ENCODE data around the gene MRPL54.
A peak's percentile ranks its signal among the peaks of the same experiment; 100 is the strongest.
"Not testable (repeated sequence)": the region's sequence is repeated elsewhere in the genome, so short reads cannot be mapped to it uniquely, and the experiment has no call there.

Gene MRPL54

DNA sequence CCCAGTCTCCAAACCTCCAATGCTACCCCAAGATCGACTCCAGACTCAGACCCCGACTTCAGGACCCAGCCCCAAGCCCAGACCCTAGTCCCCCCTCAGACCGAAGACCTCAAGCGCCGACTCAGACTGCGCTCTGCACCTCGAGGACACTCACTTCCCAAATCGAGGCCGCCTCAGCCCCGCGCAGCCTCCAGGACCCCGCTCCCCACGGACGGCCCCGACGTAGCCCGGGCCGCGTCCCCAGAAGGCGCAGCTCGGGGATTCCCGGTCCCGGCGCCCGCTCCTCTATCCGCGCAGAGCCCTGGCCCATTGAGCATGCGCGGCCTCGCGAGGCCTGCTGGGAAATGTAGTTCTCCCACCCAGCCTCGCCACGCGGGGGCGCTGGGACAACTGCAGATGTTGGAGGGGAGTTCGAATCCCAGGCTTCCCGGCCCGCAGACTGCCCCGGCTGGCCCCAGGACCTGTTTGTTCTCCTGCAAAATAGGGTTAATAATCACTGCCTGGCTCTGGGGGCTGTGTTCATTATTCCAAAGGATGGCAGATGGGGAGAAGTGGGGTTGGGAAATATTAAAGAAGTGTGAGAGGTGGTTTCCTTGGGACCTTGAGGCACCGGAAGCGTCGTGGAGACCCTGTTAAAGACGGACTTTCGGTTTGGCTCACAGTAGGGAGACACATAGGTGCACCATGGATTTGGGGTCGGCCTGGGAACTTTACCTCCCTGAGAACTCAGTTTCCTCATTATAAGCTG lies 926 bp upstream of the MRPL54 start, which contains the start of gene APBA3:
Gene APBA3, minus strand, starts transcription at position 311 of the 748 bp plus-strand sequence. CDS start 1,428 bp downstream, outside the sequence.
- peak; percentile 90 for DNase-seq (ENCODE audit: low read depth)
- TF ChIP-seq, protein P1, sequence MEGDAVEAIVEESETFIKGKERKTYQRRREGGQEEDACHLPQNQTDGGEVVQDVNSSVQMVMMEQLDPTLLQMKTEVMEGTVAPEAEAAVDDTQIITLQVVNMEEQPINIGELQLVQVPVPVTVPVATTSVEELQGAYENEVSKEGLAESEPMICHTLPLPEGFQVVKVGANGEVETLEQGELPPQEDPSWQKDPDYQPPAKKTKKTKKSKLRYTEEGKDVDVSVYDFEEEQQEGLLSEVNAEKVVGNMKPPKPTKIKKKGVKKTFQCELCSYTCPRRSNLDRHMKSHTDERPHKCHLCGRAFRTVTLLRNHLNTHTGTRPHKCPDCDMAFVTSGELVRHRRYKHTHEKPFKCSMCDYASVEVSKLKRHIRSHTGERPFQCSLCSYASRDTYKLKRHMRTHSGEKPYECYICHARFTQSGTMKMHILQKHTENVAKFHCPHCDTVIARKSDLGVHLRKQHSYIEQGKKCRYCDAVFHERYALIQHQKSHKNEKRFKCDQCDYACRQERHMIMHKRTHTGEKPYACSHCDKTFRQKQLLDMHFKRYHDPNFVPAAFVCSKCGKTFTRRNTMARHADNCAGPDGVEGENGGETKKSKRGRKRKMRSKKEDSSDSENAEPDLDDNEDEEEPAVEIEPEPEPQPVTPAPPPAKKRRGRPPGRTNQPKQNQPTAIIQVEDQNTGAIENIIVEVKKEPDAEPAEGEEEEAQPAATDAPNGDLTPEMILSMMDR (IDR thresholded peaks at IDR 0.05; ENCODE audit: low read length, missing control alignments), result peak; percentile 50
- H3K4me3 ChIP-seq (replicated peaks; ENCODE audit: low read depth, low read length), result peak within 1 kb of the TSS; percentile 100

DNA sequence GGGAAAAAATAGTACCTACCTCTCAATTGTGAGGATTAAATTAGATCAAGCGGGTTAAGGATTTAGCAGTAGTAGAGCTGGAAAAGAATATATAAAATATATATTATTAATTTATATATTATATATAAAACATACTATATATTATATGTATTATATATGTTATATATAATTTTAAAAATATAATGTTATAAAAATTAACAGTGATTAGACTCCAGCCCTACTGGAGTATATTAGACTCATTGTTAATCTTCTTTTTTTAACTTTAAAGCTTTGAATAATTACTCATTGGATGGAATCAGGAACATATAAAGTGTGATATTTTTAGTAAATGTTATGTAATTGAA lies 380 bp upstream of the MRPL54 start:
- peak overlapping the region; percentile 96 for H3K4me3 ChIP-seq (replicated peaks; ENCODE audit: low read depth, low read length)
- TF ChIP-seq, protein P1 (IDR thresholded peaks at IDR 0.05; ENCODE audit: low read length, missing control alignments), result no peak

DNA sequence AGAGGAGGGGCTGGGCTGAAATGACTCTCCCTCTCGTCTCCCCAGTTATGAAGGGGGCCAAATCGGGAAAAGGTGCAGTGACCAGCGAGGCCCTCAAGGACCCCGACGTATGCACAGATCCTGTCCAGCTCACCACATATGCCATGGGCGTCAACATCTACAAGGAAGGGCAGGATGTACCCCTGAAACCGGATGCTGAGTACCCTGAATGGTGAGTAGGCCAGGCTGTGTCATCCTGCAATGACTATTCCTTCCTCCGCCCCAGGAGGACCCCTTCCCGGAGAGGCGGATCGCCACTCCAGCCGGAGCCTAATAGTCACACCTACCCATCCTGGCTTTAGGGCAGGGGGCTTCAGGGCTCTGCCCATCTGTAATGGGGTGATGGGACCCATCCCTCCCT lies 2.6 kb downstream of the MRPL54 start:
- DNase-seq (ENCODE audit: low read depth), result no peak
- TF ChIP-seq, protein P1 (IDR thresholded peaks at IDR 0.05; ENCODE audit: low read length, missing control alignments), result no peak
- no peak overlapping the region for H3K4me3 ChIP-seq (replicated peaks; ENCODE audit: low read depth, low read length)

More for the DNA sequence above, 380 bp upstream of the MRPL54 start:
- DNase-seq (ENCODE audit: low read depth), result no peak

DNA sequence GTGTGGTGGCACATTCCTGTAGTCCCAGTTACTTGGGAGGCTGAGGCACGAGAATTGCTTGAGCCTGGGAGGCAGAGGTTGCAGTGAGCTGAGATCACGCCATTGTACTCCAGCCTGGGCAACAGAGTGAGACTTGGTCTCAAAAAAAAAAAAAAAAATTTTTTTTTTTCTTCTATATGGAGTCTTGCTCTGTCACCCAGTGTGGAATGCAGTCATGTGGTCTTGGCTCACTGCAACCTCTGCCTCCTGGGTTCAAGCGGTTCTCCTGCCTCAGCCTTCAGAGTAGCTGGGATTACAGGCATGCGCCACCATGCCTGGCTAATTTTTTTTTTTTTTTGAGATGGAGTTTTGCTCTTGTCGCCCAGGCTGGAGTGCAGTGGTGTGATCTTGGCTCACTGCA lies 3.3 kb downstream of the MRPL54 start:
- DNase-seq (ENCODE audit: low read depth); H3K4me3 ChIP-seq (replicated peaks; ENCODE audit: low read depth, low read length): not testable (repeated sequence)

DNA sequence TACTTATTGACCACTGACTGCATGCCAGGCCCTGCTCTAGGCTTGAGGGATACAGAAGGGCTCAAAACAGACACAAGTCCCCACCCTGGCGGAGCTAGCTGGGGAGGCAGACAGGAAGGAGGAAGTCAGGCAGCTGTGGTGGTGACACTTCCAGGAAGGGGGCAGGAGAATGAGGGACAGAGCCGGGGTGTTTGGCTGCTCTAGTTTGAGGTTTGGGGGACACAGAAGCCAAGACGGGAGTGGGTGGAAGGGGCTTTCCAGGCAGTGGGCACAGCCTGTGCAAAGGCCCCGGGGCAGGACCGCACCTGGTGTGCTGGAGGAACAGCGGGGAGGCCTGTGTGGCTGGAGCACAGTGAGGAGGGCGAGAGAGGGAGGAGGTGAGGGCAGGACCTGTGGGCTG lies 4.0 kb downstream of the MRPL54 start:
- TF ChIP-seq, protein P1 (IDR thresholded peaks at IDR 0.05; ENCODE audit: low read length, missing control alignments), result no peak
- H3K4me3 ChIP-seq (replicated peaks; ENCODE audit: low read depth, low read length), result no peak overlapping the region
- DNase-seq (ENCODE audit: low read depth), result no peak

DNA sequence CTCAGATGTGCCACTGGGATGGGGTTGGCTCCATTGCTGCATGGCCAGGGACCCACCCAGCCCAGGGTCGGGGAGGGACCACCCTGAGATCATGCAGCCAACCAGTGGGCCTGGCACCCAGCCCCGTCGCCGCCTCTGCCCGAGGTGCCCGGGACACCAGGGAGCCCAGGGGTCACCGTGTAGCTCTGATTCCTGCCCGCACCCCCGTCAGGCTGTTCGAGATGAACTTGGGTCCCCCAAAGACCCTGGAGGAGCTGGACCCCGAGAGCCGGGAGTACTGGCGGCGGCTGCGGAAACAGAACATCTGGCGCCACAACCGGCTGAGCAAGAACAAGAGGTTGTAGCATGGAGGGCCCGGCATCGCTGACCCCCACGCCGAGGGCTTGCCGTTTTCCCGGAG lies 4.6 kb downstream of the MRPL54 start:
- DNase-seq (ENCODE audit: low read depth), result no peak

DNA sequence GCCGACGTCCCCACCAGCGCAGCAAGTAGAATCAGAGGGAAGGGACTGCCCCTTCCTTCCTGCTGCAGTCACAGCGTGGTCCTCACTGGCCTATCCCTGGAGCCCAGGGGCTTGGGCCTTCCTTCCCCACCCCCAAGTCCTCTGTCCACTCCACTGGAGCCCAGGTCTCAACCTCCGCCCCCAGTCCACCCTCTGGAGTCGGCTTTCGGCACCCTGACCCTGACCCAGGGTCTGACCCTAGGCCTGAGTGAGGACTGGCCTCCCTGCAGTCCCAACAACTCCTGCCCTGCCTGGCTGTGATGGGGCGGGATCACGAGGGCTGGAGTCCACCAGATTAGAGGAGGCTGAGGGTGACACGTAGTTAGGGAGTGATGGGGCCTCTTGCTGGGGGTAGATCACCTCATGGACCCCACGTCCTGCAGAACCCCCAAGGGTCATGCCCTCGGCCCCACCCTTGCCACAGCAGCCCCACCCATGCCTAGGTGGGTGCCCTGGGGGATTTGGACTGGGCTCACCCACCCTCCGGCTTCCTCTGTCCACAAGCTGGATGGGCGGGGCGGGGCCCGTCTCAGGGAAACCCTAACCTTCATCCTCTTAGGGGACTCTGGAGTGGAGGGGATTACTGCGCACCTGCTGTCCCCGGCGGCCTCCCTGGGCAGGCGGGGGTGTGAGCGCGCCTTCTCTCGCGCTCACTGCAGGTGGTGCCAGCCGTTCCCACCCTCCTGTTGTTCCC lies 5.7 kb downstream of the MRPL54 start:
- no peak for DNase-seq (ENCODE audit: low read depth)

More for the DNA sequence above, 4.6 kb downstream of the MRPL54 start:
- TF ChIP-seq, protein P1 (IDR thresholded peaks at IDR 0.05; ENCODE audit: low read length, missing control alignments), result no peak
- no peak overlapping the region for H3K4me3 ChIP-seq (replicated peaks; ENCODE audit: low read depth, low read length)

More for the DNA sequence above, 5.7 kb downstream of the MRPL54 start:
- no peak overlapping the region for H3K4me3 ChIP-seq (replicated peaks; ENCODE audit: low read depth, low read length)
- TF ChIP-seq, protein P1 (IDR thresholded peaks at IDR 0.05; ENCODE audit: low read length, missing control alignments), result no peak
